OCI-LY7 (cell line): ENCODE measurements around the gene IGSF21. TPM values are rescaled to one million over a fixed set of nuclear protein-coding genes. Genes with fewer than 3 reads are reported as not detected.

Experiments
- BruUV-seq: library from RNA; stranded (reverse); fragments of 400-500 nt; replicated peaks from 2 replicates; lab custom pipeline; 2021; lab: Mats Ljungman, UMichigan
- CTCF ChIA-PET: fragments of 300-600 bp; sonication (Branson Sonifier 250); formaldehyde crosslinking; loops from one replicate; lab custom pipeline; 2022; ENCODE audit warnings: antibody characterized with exemption; ENCODE audit not compliant: unreplicated experiment; lab: Charles Lee
- POLR2A ChIA-PET: fragments of 300-600 bp; sonication (Branson Sonifier 250); formaldehyde crosslinking; loops from one replicate; lab custom pipeline; 2022; ENCODE audit warnings: antibody characterized with exemption; lab: Charles Lee
- DNase-seq: peaks from one replicate; pipeline ENCODE4 v3.0.0-alpha.2; 2015; ENCODE audit warnings: low spot score
- H2AFZ ChIP-seq: fragments of 200-600 bp; sonication (generic), shearing (Covaris generic); 2 replicates; pipeline ENCODE4 v1.6.1; 2014; ENCODE audit warnings: mild to moderate bottlenecking, antibody characterized with exemption, low read length, moderate library complexity
- H3K27ac ChIP-seq: fragments of 200-600 bp; sonication (generic); 2 replicates; pipeline ENCODE4 v1.5.1; 2014; ENCODE audit warnings: mixed run types, low read depth, mild to moderate bottlenecking, moderate library complexity, low read length, inconsistent platforms; ENCODE audit not compliant: poor library complexity, severe bottlenecking
- H3K36me3 ChIP-seq: fragments of 200-600 bp; sonication (generic); 2 replicates; pipeline ENCODE4 v1.6.1; 2014; ENCODE audit warnings: mild to moderate bottlenecking, antibody characterized with exemption, low read length, moderate library complexity, mixed read lengths; ENCODE audit not compliant: insufficient read depth
- H3K4me1 ChIP-seq: fragments of 200-600 bp; sonication (generic); 2 replicates; pipeline ENCODE4 v1.5.1; 2014; ENCODE audit warnings: mild to moderate bottlenecking, low read length; ENCODE audit not compliant: insufficient read depth, poor library complexity, severe bottlenecking
- H3K4me2 ChIP-seq: fragments of 200-600 bp; sonication (generic); 2 replicates; pipeline ENCODE4 v1.6.1; 2014; ENCODE audit warnings: mild to moderate bottlenecking, low read length
- H3K4me3 ChIP-seq: fragments of 200-600 bp; sonication (generic); 2 replicates; pipeline ENCODE4 v1.5.1; 2014; ENCODE audit warnings: mild to moderate bottlenecking, low read depth, low read length; ENCODE audit not compliant: poor library complexity, severe bottlenecking
- H3K79me2 ChIP-seq: fragments of 200-600 bp; sonication (generic); 2 replicates; pipeline ENCODE4 v1.6.1; 2016; ENCODE audit warnings: low read depth, mild to moderate bottlenecking, low read length, moderate library complexity, mixed read lengths; ENCODE audit not compliant: insufficient read depth
- H3K9me2 ChIP-seq: fragments of 200-600 bp; sonication (generic); 2 replicates; pipeline ENCODE4 v1.6.1; 2016; ENCODE audit warnings: mild to moderate bottlenecking, low read length, mixed read lengths; ENCODE audit not compliant: insufficient read depth
- H3K9me3 ChIP-seq: fragments of 200-600 bp; sonication (generic); 2 replicates; pipeline ENCODE4 v1.6.1; 2014; ENCODE audit warnings: mild to moderate bottlenecking, mixed run types, low read length, mixed read lengths
- H4K20me1 ChIP-seq: fragments of 200-600 bp; sonication (generic); 2 replicates; pipeline ENCODE4 v1.6.1; 2014; ENCODE audit warnings: mild to moderate bottlenecking, antibody characterized with exemption, low read length, moderate library complexity, mixed read lengths; ENCODE audit not compliant: insufficient read depth
- EZH2phosphoT487 ChIP-seq: fragments of 200-600 bp; sonication (generic); IDR thresholded peaks from 2 replicates; pipeline ENCODE4 v1.6.1; 2018; ENCODE audit warnings: low read depth, borderline replicate concordance, mild to moderate bottlenecking, mixed run types, antibody characterized with exemption, low read length, moderate library complexity, mixed read lengths
- intact Hi-C: fragments of 100-400 bp; cut with micrococcal nuclease; formaldehyde crosslinking; loops from one replicate; pipeline ENCODE4 v1.10.0; 2022; ENCODE audit not compliant: unreplicated experiment
- total RNA-seq, 2 experiments: library from RNA; depleted of rRNA in 1 of 2; stranded (reverse); fragments of >200 nt in 1 of 2; shearing (Covaris generic) in 1 of 2; gene quantifications; 2 replicates each; pipeline ENCODE4 v1.2.3, GENCODE V29; 2014 to 2022
- TF ChIP-seq, protein P1 (sequence below): fragments of 200-600 bp; sonication (generic); conservative IDR thresholded peaks from 2 replicates; pipeline ENCODE4 v1.5.1; 2014; ENCODE audit warnings: mild to moderate bottlenecking, antibody characterized with exemption, low read length, moderate library complexity, mixed read lengths

The IGSF21 gene
- total RNA-seq, 2 experiments from 2014 or later, result 0.17 TPM; not detected in 1

DNA sequence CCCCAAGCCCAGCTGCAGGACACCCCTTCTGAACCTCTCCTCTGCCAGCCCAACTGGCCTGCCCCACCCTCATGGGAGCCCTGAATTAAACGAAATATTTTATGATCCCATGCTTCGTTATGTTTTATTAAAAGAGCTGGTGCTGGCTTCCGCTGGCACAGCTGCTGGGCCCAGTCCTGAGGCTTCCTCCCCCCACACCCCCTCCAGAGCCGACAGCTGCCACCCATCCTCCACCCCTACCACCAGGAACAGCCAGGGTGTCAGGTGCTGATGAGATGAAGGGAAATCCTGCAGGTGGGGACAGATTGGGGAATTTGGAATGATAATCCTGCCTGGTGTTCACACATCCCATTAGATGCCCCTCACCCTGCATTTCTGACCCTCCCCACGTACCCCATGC, 19.0 kb downstream of the IGSF21 start:
- Histone ChIP-seq H2AFZ (no peak overlapping the region), H3K9me2 (no peaks in the 10 kb centered on the region), H3K27ac (no peak overlapping the region), H3K9me3 (no peaks in the 10 kb centered on the region), H3K4me1 (no peaks in the 10 kb centered on the region), H3K36me3 (no peaks in the 10 kb centered on the region), H3K4me3 (no peak overlapping the region), H3K4me2 (no peak overlapping the region), H3K79me2 (no peaks in the 10 kb centered on the region), H4K20me1 (no peaks in the 10 kb centered on the region)
- ChIA-PET CTCF (no interaction called here), POLR2A (no interaction called here)
- BruUV-seq, result no TSS peak
- intact Hi-C loops, result no loop called here
- TF ChIP-seq EZH2phosphoT487, result no peak
- TF ChIP-seq, protein P1, sequence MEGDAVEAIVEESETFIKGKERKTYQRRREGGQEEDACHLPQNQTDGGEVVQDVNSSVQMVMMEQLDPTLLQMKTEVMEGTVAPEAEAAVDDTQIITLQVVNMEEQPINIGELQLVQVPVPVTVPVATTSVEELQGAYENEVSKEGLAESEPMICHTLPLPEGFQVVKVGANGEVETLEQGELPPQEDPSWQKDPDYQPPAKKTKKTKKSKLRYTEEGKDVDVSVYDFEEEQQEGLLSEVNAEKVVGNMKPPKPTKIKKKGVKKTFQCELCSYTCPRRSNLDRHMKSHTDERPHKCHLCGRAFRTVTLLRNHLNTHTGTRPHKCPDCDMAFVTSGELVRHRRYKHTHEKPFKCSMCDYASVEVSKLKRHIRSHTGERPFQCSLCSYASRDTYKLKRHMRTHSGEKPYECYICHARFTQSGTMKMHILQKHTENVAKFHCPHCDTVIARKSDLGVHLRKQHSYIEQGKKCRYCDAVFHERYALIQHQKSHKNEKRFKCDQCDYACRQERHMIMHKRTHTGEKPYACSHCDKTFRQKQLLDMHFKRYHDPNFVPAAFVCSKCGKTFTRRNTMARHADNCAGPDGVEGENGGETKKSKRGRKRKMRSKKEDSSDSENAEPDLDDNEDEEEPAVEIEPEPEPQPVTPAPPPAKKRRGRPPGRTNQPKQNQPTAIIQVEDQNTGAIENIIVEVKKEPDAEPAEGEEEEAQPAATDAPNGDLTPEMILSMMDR, result no peak
- DNase-seq, result no peak

DNA sequence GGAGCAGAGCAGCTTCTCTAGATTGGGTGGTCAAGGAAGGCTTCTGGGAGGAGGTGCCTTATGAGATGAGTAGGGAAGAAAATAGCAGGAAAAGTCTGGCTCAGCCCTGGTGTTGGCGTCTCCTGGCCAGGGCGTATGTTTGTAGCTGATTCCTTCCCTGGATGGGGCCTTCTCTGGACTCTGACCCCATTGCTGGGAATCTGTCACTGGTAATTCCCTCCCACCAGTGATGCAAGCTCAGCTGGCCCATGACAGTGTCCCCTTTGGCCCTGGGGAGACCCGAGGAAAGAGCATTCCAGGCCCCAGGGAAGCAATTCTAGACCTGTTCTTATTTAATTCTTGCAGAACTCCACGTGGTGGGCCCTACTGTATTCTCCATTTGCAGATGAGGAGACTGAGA, 20.7 kb downstream of the IGSF21 start:
- CTCF ChIA-PET, result no interaction called here
- Histone ChIP-seq H3K9me2 (no peaks in the 10 kb centered on the region), H3K9me3 (no peaks in the 10 kb centered on the region), H4K20me1 (no peaks in the 10 kb centered on the region), H3K4me1 (no peaks in the 10 kb centered on the region), H2AFZ (no peak overlapping the region), H3K27ac (no peak overlapping the region), H3K36me3 (no peaks in the 10 kb centered on the region), H3K79me2 (no peaks in the 10 kb centered on the region), H3K4me3 (no peak overlapping the region), H3K4me2 (no peak overlapping the region)
- POLR2A ChIA-PET, result no interaction called here
- no TSS peak for BruUV-seq
- no peak for DNase-seq
- TF ChIP-seq, protein P1, result no peak
- TF ChIP-seq EZH2phosphoT487, result no peak
- intact Hi-C loops, result no loop called here

DNA sequence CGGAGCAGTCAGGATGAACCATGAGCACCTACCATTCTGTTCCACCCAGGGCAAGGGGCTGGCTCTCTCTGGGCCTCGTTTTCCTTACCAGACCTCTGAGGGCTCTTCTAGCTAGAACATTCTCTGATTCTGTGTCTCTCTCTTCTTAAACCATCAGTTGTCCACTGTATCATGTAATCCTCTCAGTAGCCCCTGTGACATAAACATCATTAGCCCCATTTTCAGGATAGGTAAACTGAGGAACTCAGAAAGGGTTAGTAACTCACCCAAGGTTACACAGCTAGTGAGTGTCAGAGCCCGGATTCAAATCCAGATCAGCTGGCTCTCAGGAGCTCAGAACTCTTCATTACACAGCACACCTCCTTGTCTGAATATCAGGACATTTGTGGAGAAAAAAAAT, 22.8 kb downstream of the IGSF21 start:
- Histone ChIP-seq H3K36me3 (no peaks in the 10 kb centered on the region), H3K4me1 (no peaks in the 10 kb centered on the region), H4K20me1 (no peaks in the 10 kb centered on the region), H3K27ac (no peak overlapping the region), H3K9me3 (no peaks in the 10 kb centered on the region), H3K4me3 (no peak overlapping the region), H3K79me2 (no peaks in the 10 kb centered on the region), H2AFZ (no peak overlapping the region), H3K4me2 (no peak overlapping the region), H3K9me2 (no peaks in the 10 kb centered on the region)
- ChIA-PET CTCF (no interaction called here), POLR2A (interaction anchor here (1.0 kb wide), 1 partner anchor 10 kb away, joined by 3 read pairs; no protein-coding TSS in a partner anchor)
- DNase-seq, result no peak
- BruUV-seq, result no TSS peak
- TF ChIP-seq, protein P1, result no peak
- TF ChIP-seq EZH2phosphoT487, result no peak
- intact Hi-C loops, result no loop called here
